Stimulated activated CD8-positive, alpha-beta memory T cell treated with anti-CD3 and anti-CD28 coated beads, Interleukin-2, amount 100 ng/mL, for 48 hours (primary cell): ENCODE measurements around the gene WHAMM.
"Not testable (repeated sequence)": the region's sequence is repeated elsewhere in the genome, so short reads cannot be mapped to it uniquely, and the experiment has no call there.

Experiments
- DNase-seq, 2 donors: peaks; one replicate each; pipeline ENCODE4 v3.0.0-alpha.2; 2020; ENCODE audit warnings: low read depth in 2 of 2

WHAMM gene

GRCh38 chr15:82838096-82838735 is 28.8 kb downstream of the WHAMM start:
- no peak for DNase-seq

- DNase-seq = no peak
Observed at GRCh38 chr15:82839136-82839535, 29.7 kb downstream of the WHAMM start.

- no peak for DNase-seq
Observed at GRCh38 chr15:82840166-82840565, 30.7 kb downstream of the WHAMM start.

GRCh38 chr15:82843566-82843965 is 34.1 kb downstream of the WHAMM start:
- DNase-seq = no peak

- DNase-seq = no peak
Observed at GRCh38 chr15:82845686-82846085, 36.3 kb downstream of the WHAMM start.

- DNase-seq = no peak
Observed at GRCh38 chr15:82846621-82847020, 37.2 kb downstream of the WHAMM start.

GRCh38 chr15:82847703-82848102 is 38.3 kb downstream of the WHAMM start:
- no peak for DNase-seq

GRCh38 chr15:82848241-82848993 is 39.0 kb downstream of the WHAMM start:
- DNase-seq = no peak

- peak; percentile 26 to 27 for DNase-seq
Observed at GRCh38 chr15:82849556-82850512, 40.4 kb downstream of the WHAMM start.

GRCh38 chr15:82850731-82851130 is 41.3 kb downstream of the WHAMM start:
- no peak for DNase-seq

- DNase-seq = no peak
Observed at GRCh38 chr15:82851306-82851850, 42.0 kb downstream of the WHAMM start.

- DNase-seq = no peak
Observed at GRCh38 chr15:82851981-82852511, 42.6 kb downstream of the WHAMM start.

- DNase-seq = no peak
Observed at GRCh38 chr15:82852941-82853561, 43.6 kb downstream of the WHAMM start.

GRCh38 chr15:82854554-82854953 is 45.1 kb downstream of the WHAMM start:
- DNase-seq = no peak

GRCh38 chr15:82855286-82856100 is 46.1 kb downstream of the WHAMM start:
- DNase-seq = no peak

GRCh38 chr15:82856397-82857170 is 47.2 kb downstream of the WHAMM start:
- no peak for DNase-seq

GRCh38 chr15:82858932-82859331 is 49.5 kb downstream of the WHAMM start:
- DNase-seq = no peak

GRCh38 chr15:82862886-82863285 is 53.5 kb downstream of the WHAMM start:
- DNase-seq = no peak

GRCh38 chr15:82864967-82865366 is 55.5 kb downstream of the WHAMM start:
- DNase-seq = no peak

GRCh38 chr15:82865581-82865980 is 56.2 kb downstream of the WHAMM start:
- DNase-seq = not testable (repeated sequence)
